OCI-M1 (cell line): ENCODE results near the gene RPTOR.
"Not testable (repeated sequence)": the region's sequence is repeated elsewhere in the genome, so short reads cannot be mapped to it uniquely, and the experiment has no call there.

ENCODE experiments used
- DNase-seq: peaks from one replicate; lab custom pipeline; 2025; lab: John Stamatoyannopoulos, UW

The RPTOR gene

GRCh38 chr17:80862481-80862961 lies 317.9 kb downstream of the RPTOR start:
- DNase-seq = no peak

DNA sequence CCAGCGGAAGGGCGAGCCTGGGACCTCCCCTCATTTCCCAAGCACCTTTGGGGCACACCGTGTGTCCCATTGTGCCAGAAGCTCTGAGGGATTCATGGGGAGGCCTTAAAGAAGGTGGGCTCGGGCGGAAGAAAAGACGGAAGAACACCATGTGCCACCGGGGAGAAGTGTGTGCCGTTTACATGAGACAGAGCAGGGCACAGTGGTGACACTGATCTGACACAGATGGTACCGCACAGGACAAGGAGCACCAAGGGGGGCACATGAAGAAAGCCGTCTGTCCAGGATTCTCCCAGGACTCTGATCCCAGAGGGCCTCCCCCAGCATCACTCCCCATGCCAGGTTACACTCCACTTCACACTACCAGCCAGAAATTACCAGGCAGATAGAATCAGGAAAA lies 318.3 kb downstream of the RPTOR start:
- no peak for DNase-seq

GRCh38 chr17:80863626-80864025 lies 319.0 kb downstream of the RPTOR start:
- no peak for DNase-seq

DNA sequence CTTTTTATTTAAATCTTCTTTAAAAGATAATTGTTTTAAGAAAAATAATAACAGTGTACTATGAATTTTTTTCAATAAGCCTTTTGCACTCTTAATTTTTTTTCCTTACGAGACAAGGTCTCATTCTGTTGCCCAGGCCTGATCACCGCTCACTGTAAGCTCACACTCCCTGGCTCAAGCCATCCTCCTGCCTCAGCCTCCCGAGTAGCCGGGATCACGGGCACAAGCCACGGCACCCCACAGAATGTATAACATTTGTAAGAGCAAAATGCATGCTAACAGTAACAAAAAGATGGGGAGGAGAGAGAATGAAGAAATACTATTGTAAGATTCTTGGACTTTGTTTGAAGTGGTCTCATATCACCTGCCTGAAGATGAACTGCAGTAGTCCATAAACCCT lies 320.1 kb downstream of the RPTOR start:
- no peak for DNase-seq

- DNase-seq = peak; percentile 38
These were observed 321.6 kb downstream of the RPTOR start for GRCh38 chr17:80866050-80866793.

DNA sequence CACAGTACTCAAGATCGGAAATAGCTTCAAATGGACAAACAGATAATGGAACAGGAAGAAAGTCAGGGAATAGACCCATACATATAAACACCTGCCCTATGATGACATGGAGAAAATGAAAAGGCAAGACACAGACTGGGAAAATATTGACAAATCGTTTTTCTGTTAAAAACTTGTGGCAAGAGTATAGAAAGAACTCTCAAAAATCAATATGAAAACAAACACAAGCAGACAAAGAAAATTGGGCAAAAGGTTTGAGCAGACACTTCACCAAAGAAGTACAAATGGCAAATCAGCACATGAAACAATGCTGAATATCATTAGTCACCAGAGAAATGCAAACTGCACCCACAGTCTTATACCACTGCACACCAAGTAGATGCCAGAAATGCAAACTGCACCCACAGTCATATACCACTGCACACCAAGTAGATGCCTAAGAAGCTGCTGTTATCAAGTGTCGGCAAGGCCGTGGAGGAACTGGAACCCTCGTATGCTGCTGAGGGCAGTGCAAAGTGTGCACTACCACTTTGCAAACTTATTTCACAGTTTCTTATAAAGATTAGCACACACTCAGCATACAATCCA lies 323.5 kb downstream of the RPTOR start:
- no peak for DNase-seq

DNA sequence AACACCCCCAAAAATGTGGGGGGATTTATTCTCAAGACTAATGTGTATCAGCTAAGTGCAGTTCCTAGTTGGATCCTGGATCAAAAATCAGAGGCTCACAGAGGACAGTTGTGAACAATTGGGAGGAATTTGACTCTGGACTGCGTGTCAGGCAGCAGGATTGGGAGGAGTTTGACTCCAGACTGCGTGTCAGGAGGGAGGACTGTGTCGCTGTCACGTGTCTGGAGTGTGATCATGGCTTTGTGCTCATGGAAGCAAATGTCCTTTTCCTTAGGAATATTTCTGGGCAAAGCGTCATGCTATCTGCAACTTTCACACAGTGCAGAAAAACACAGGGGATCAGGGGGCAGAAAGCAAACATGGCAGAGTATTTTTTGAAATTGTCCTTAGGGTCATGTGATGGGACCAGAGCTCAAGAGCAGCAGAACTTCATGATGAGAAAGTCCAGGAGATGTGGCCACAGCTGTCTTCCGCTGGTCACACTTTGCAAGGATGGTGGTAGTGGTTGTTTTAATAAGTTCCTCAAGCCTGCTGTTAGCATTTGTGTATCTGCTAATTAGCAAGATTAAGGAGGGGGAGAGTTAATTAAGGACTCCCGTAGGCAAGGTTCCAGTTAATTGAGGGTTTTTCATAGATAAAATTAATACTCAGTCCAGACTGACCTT lies 325.0 kb downstream of the RPTOR start:
- DNase-seq = no peak

DNA sequence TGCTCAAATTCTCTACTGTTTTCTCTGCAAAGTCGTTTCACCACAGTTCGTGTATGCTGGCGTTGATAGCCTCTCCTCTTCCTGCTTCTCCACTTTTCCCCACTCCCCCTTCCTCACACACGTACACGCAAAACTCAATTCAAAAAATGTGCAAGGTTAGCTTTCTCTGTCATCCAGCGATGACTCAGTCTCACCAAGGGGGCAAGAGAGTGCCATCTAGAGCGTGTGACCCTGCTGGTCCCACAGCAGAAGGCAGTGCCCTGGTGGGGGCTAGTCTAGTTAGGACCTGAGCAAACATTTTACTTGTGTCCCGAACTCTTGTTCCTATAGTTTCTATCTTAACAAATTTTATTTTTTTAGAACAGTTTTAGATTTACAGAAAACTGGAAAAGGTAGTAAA lies 325.8 kb downstream of the RPTOR start:
- DNase-seq = no peak

DNA sequence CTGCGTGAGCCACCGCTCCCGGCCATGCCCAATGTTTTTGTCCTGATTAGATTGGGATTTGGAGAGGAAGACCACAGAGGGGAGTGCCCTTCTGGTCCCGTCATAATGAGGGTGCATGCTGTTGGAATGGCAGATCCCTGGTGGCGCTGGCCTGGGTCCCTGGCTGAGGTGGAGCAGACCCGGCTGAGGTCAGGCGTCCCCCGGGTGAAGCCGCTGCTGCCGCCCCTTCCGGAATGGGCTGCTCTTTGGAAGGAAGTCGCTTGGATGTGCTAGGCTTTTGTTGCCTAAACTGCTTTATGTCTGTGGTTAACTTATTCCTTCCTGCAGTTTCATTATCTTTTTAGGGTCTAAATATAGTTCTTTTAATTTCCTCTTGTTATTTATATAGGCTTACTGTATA lies 326.7 kb downstream of the RPTOR start:
- DNase-seq = no peak

- no peak for DNase-seq
These were observed 327.4 kb downstream of the RPTOR start for GRCh38 chr17:80872001-80872500.

- DNase-seq = no peak
These were observed 328.1 kb downstream of the RPTOR start for GRCh38 chr17:80872501-80873306.

DNA sequence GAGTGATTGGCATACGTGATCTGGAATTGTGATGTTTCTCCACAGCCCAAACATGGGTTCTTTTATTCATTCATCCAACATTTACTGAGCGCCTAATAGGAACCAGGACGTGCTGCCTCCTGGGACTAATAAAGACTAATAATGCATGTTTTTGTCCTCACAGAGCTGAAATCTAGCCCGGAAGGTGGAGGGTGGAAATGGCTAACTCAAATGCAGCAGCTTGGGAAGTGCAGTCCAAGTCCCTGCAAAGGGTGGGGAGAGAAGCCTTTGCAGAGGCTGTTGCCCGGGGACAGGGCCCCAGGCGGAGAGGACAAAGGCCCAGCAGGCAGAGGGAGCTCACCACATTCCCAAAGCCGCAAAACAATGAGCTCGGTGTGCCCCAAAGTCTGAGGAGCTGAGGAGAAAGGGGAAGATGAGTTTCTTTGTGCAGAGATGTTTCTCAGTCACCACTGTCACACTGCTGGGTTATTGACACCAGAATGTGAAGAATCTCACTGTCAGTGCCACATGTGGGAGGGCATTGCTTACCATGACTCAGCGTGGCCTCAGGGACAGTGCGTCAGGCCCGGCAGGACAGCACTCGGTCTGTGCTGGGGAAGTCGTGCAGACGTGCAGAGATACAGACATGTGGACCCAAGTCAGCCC lies 328.8 kb downstream of the RPTOR start:
- DNase-seq = no peak

DNA sequence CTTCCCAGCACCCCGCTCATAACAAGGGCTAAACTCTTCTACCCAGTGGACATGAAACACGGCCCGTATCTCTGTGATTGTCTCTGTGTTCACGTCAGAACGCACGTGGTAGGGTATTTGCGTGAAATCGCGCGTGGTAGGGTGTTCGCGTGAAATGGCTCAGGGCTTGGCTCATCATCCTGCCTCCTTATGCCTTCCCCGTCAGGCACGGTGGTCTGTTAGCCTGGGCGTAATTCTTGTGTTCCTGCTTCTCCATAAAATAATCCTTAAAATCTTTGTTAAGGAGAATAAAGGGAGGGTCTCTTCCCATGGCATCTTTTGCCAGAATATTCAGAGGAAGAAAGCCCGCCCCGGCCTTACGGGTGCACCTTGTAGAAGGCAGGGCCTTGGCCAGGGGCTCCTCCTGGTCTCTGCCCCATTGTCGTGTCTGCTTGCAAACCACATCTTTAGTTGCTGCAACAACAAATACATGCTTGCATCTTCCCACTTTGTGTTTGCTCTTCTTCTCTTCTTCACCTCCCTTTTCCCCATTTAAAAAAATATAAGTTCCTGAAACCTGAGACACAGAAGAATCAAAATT lies 330.3 kb downstream of the RPTOR start:
- DNase-seq = no peak

DNA sequence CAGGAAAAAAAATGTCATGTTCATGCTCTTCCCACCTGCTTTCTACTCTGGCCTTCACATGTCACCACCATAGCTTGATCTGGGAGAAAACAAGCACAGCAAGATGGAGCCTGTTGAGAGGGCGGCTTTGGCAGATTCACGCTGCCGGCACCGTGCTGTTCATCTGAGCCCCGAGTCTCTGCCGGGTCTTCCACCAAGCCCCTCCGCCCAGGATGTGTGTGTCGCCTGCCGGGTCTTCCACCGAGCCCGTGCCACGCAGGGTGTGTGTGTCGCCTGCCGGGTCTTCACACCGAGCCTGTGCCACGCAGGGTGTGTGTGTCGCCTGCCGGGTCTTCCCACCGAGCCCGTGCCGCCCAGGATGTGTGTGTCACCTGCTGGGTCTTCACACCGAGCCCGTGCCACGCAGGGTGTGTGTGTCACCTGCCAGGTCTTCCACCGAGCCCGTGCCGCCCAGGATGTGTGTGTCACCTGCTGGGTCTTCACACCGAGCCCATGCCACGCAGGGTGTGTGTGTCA lies 330.9 kb downstream of the RPTOR start:
- not testable (repeated sequence) for DNase-seq

GRCh38 chr17:80876456-80876949 lies 331.9 kb downstream of the RPTOR start:
- not testable (repeated sequence) for DNase-seq

DNA sequence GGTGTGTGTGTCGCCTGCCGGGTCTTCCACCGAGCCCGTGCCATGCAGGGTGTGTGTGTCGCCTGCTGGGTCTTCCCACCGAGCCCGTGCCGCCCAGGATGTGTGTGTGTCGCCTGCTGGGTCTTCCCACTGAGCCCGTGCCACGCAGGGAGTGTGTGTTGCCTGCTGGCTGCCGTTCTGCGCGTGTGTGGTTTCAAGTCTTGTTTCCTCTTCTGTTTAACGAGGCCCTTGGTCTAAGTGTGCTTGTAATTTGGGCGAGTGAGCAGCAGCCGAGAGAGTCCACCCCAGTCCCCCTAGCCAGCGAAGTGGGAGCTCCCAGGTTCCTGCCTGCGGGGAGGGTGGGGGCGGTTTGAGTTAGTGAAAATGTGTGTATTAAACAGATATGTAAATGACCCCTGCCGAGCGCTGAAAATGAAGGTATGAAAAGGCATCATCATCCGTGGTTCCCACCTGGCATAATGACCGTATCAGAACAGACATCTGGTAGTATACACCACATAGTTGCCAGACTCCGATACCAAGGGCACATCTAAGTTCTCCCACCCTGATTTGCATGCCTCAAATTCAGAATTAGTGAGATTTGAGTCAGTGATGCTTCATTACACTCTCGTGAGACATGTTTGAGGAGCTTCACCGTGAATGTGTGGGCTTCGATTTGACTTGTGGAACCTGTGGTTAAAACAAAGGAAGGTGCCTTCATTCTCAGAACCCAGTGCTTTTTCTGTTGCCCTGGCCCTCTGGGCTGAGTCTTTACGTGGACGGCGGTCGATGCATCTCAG lies 332.5 kb downstream of the RPTOR start:
- DNase-seq = no peak

DNA sequence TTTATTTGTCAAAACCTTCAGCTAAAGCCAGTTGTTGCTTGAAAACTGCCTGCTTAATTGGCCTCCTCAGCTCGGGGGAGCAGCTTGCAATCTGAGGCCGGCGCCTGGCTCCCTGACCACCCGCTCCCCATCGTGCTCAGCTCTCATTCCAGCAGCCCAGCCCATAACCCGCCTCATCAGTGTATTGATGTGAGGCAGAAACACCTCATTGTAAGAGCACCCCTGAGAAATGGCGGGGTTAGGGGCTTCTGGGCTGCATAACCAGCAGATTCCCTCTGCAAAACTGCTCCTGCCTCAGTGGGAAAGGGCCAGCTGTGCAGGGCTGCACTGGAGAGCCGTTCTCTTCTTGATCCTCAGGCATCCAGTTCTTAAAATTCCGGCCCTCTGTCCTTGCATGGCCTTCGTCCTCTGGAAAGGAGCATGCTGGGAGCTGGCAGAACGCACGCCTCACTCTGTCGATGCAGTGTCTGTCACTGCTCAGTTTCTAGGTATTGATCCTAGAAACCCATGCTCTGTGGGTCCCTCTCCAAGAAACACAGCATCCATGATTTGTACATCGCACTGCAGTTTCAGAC lies 333.2 kb downstream of the RPTOR start:
- no peak for DNase-seq

GRCh38 chr17:80878876-80879722 lies 334.5 kb downstream of the RPTOR start:
- DNase-seq = no peak
